Sigmoid colon (tissue), 7 donors: ENCODE results near the gene NLRX1. TPM values are rescaled to one million over a fixed set of nuclear protein-coding genes. Genes with fewer than 3 reads are reported as not detected.

Source experiments
- DNase-seq: peaks from one replicate; pipeline ENCODE4 v3.0.0-alpha.2; 2019
- H3K27ac ChIP-seq, 4 donors: fragments of 200-600 bp; sonication (generic); one replicate each; pipeline ENCODE4 v1.5.1; 2016 to 2019; ENCODE audit warnings: mild to moderate bottlenecking in 1 of 4
- H3K27me3 ChIP-seq, 3 donors: fragments of 200-600 bp; sonication (generic); one replicate each; pipeline ENCODE4 v1.5.1; 2019; ENCODE audit warnings: mild to moderate bottlenecking in 1 of 3
- H3K36me3 ChIP-seq, 4 donors: fragments of 200-600 bp; sonication (generic); one replicate each; pipeline ENCODE4 v1.5.1; 2016 to 2019
- H3K4me1 ChIP-seq, 4 donors: fragments of 200-600 bp; sonication (generic); one replicate each; pipeline ENCODE4 v1.5.1; 2017 to 2019
- H3K4me3 ChIP-seq, 4 donors: fragments of 200-600 bp; sonication (generic); one replicate each; pipeline ENCODE4 v1.5.1; 2017 to 2019; ENCODE audit warnings: mild to moderate bottlenecking in 2 of 4, moderate library complexity in 1 of 4
- H3K9me3 ChIP-seq, 4 donors: fragments of 200-600 bp in 3 of 4; sonication (generic) in 3 of 4; one replicate each; pipeline versions ENCODE4 v1.5.1 to v1.6.1; 2013 to 2019
- EP300 ChIP-seq, 4 donors: sonication (generic); formaldehyde crosslinking; IDR thresholded peaks; one replicate each; pipeline ENCODE4 v1.6.1; 2017; ENCODE audit warnings: antibody characterized with exemption in 4 of 4
- POLR2A ChIP-seq, 2 donors: fragments of 450-650 bp; IDR thresholded peaks; one replicate each; pipeline ENCODE4 v1.6.1; 2016; ENCODE audit warnings: antibody characterized with exemption in 2 of 2, mild to moderate bottlenecking in 2 of 2, moderate library complexity in 2 of 2
- POLR2AphosphoS5 ChIP-seq, 4 donors: sonication (generic); formaldehyde crosslinking; IDR thresholded peaks; one replicate each; pipeline ENCODE4 v1.6.1; 2017; ENCODE audit warnings: antibody characterized with exemption in 4 of 4
- WGBS, 2 donors: extraction: QIAGEN DNeasy Blood & Tissue Kit; methylation state at CpG; one replicate each; pipeline ENCODE4 v1.1.7; 2013; 5-methylcytosine and 5-hydroxymethylcytosine counted together
- intact Hi-C: fragments of 100-400 bp; cut with DNase I; formaldehyde crosslinking; loops from one replicate; pipeline ENCODE4 v1.15.1; 2023
- polyA plus RNA-seq, 3 donors: library from polyadenylated mRNA; stranded (reverse); fragments of 200-250 nt; gene quantifications; one replicate each; pipeline ENCODE4 v1.2.3, GENCODE V29; 2013
- total RNA-seq, 4 donors: library from RNA; depleted of rRNA; stranded (reverse); fragments of >200 nt; gene quantifications; one replicate each; pipeline ENCODE4 v1.1.0, GENCODE V29; 2016
- TF ChIP-seq, protein P1 (sequence below), 4 experiments: fragments of 450-650 bp in 3 of 4; fragments of 200-600 bp in 1 of 4; IDR thresholded peaks; one replicate each; pipeline ENCODE4 v1.5.1; 2016 to 2019; ENCODE audit warnings: antibody characterized with exemption in 4 of 4, mild to moderate bottlenecking in 3 of 4, moderate library complexity in 2 of 4
- donor health status: healthy with polysubstance abuse.
- donor health status: Bipolar disorder and iron deficiency.
- donor health status: healthy.

NLRX1 gene
- total and polyA plus RNA-seq, 7 donors, result 3.9 to 21.9 (median 10.7) TPM

DNA sequence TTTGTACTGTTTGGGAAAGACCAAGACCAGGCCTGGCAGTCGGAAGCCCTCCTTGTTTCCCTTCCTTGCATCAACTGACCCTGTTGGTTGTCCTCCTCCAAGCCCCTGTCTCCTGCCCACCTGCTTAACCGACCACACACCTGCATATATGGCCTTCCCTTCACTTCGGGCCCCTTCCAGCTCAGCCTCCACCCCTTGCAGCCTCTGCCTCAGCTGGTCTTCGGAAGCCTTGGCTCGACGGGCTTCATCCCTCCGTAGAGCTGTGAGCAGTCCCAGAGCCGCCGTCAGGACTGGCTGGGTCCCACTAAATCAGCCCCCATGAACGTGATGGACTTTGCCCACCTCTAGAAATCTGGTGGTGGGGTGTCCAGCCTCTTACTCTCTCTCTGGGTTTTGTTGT is 25.1 kb downstream of the NLRX1 start:
- intact Hi-C loops, result no loop called here
- 85 to 91% methylated on average over 10 of the region's 10 CpGs for WGBS, 2 donors
- Histone ChIP-seq H3K27me3 (no peaks in the 10 kb centered on the region), H3K9me3 (no peaks in the 10 kb centered on the region), H3K4me1 (no peaks in the 10 kb centered on the region), H3K36me3 (no peaks in the 10 kb centered on the region), H3K27ac (no peak overlapping the region), H3K4me3 (no peak overlapping the region)
- DNase-seq, result no peak
- no peak for TF ChIP-seq POLR2A (IDR thresholded peaks at IDR 0.05)
- TF ChIP-seq EP300 (IDR thresholded peaks at IDR 0.05), result no peak
- TF ChIP-seq POLR2AphosphoS5 (IDR thresholded peaks at IDR 0.05), result no peak
- TF ChIP-seq, protein P1, sequence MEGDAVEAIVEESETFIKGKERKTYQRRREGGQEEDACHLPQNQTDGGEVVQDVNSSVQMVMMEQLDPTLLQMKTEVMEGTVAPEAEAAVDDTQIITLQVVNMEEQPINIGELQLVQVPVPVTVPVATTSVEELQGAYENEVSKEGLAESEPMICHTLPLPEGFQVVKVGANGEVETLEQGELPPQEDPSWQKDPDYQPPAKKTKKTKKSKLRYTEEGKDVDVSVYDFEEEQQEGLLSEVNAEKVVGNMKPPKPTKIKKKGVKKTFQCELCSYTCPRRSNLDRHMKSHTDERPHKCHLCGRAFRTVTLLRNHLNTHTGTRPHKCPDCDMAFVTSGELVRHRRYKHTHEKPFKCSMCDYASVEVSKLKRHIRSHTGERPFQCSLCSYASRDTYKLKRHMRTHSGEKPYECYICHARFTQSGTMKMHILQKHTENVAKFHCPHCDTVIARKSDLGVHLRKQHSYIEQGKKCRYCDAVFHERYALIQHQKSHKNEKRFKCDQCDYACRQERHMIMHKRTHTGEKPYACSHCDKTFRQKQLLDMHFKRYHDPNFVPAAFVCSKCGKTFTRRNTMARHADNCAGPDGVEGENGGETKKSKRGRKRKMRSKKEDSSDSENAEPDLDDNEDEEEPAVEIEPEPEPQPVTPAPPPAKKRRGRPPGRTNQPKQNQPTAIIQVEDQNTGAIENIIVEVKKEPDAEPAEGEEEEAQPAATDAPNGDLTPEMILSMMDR (IDR thresholded peaks at IDR 0.05), result no peak

DNA sequence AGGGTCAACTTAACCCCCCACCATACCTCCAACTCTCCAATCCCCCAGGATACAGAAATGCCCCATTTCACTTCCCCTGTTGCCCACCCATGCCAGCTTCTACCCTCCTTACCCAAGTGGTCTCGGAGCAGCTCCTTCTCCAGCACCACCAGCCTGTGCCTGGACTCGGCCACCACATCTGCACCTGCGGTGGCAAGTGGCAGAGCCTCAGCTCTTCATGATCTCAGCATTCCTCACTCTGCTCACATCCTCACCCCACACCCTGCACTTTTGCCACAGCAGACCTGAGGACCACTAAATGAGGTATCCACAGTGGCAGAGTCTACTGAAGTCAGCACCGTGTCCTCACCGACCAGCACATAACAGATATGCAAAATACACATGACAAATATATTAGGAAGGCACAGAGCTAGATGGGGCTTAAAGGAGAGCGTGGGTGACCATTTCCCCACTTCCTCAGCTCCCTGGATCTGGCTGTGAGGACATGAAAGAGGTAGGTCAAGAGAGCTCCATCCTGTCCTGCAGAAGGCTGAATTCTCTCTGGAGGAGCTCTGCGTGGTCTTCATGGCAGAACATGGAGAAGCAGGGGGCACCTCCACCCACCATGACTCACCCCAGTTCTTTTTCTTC is 26.4 kb downstream of the NLRX1 start:
- DNase-seq, result no peak
- no peaks in the 10 kb centered on the region for H3K36me3 ChIP-seq
- H3K27ac ChIP-seq, result no peak overlapping the region
- intact Hi-C loops, result no loop called here
- WGBS, 2 donors, result 58 to 72% methylated on average over 7 of the region's 7 CpGs
- TF ChIP-seq, protein P1 (IDR thresholded peaks at IDR 0.05), result no peak
- TF ChIP-seq EP300 (IDR thresholded peaks at IDR 0.05), result no peak
- TF ChIP-seq POLR2AphosphoS5 (IDR thresholded peaks at IDR 0.05), result no peak
- TF ChIP-seq POLR2A (IDR thresholded peaks at IDR 0.05), result no peak
- H3K9me3 ChIP-seq, result no peaks in the 10 kb centered on the region
- no peaks in the 10 kb centered on the region for H3K4me1 ChIP-seq
- no peaks in the 10 kb centered on the region for H3K27me3 ChIP-seq
- no peak overlapping the region for H3K4me3 ChIP-seq

DNA sequence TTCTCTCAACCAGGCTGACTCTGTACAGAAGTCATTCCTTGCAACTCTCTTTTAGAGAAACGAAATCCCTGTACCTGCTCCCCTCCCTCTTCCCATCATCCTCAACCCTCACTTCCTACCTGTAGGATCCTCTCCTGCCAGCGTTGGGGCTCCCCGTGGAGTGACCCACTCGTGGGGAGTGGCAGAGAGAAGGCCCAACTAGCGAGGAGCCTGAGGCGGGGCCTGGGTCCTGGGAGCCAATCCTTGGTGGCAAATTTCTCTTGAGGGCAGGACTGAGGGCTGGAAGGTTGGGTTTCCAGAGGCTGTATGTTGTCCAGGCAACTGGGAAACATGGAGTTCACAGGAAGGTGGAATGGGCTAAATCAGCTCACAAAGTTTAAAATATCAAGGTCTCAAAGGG is 27.2 kb downstream of the NLRX1 start:
- H3K4me3 ChIP-seq, result no peak overlapping the region
- H3K27me3 ChIP-seq, result no peaks in the 10 kb centered on the region
- 15 to 45% methylated on average over 6 of the region's 6 CpGs for WGBS, 2 donors
- H3K9me3 ChIP-seq, result no peaks in the 10 kb centered on the region
- TF ChIP-seq POLR2A (IDR thresholded peaks at IDR 0.05) (no peak), POLR2AphosphoS5 (IDR thresholded peaks at IDR 0.05) (no peak), EP300 (IDR thresholded peaks at IDR 0.05) (no peak)
- TF ChIP-seq, protein P1 (IDR thresholded peaks at IDR 0.05), result no peak
- no peak for DNase-seq
- H3K4me1 ChIP-seq, result no peaks in the 10 kb centered on the region
- intact Hi-C loops, result loop anchor here (2.0 kb wide), 3 partner anchors 27 to 101 kb away; partner anchors contain the start of gene NLRX1
- H3K36me3 ChIP-seq, result no peaks in the 10 kb centered on the region
- no peak overlapping the region for H3K27ac ChIP-seq

DNA sequence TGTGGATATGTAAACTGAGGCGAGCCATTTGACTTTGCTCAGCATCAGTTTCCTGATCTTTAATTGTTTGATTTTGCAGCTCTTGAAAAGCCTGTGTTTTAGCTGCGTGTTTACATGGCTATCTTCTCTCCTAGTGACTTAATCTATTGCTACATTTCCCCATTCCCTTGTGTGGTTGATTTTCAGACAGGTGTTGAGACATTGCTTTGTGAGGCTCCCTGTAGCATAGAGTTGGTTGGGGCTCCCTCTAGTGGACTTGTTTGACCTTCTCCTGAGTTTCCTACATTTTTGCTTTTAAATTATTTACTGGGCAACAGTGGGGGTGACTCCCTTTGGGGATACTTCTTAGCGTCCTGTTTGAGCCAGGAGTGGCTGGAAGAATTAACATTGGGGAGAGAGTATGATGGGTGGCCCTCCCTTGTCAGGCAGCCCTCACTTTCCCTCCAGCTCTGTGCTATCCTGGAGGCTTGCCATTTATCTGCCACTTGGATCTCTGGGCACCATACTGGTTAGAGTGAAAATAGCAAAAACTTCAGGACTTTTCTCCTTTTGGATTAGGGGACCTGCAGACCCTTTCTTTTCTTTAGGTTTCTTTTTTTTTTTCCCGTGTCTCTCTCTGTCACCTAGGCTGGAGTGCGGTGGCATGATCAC is 28.4 kb downstream of the NLRX1 start:
- no peaks in the 10 kb centered on the region for H3K9me3 ChIP-seq
- intact Hi-C loops, result loop anchor here (2.0 kb wide), 3 partner anchors 28 to 102 kb away; partner anchors contain the start of gene NLRX1
- TF ChIP-seq EP300 (IDR thresholded peaks at IDR 0.05), result no peak
- TF ChIP-seq, protein P1 (IDR thresholded peaks at IDR 0.05), result peak; percentile 55 to 80 (median 72)
- 26 to 41% methylated on average over 5 of the region's 5 CpGs for WGBS, 2 donors
- no peaks in the 10 kb centered on the region for H3K27me3 ChIP-seq
- H3K4me1 ChIP-seq, result no peaks in the 10 kb centered on the region
- peak; percentile 77 for DNase-seq
- no peaks in the 10 kb centered on the region for H3K36me3 ChIP-seq
- no peak overlapping the region for H3K27ac ChIP-seq
- H3K4me3 ChIP-seq, result no peak overlapping the region
